NCI-H748 (cell line): ENCODE measurements around the gene FSCN2.
"Not testable (repeated sequence)": the region's sequence is repeated elsewhere in the genome, so short reads cannot be mapped to it uniquely, and the experiment has no call there.

Experiments
- DNase-seq: peaks from one replicate; lab custom pipeline; 2025; ENCODE audit not compliant: unreplicated experiment; lab: John Stamatoyannopoulos, UW

FSCN2 gene

GRCh38 chr17:81575836-81576235, 47.7 kb downstream of the FSCN2 start:
- DNase-seq, result no peak

GRCh38 chr17:81576621-81577277, 48.6 kb downstream of the FSCN2 start:
- no peak for DNase-seq

- no peak for DNase-seq
Measured at GRCh38 chr17:81577278-81578000, 49.3 kb downstream of the FSCN2 start.

- DNase-seq, result no peak
Measured at GRCh38 chr17:81578038-81578441, 49.9 kb downstream of the FSCN2 start.

GRCh38 chr17:81578561-81579225, 50.5 kb downstream of the FSCN2 start:
- DNase-seq, result no peak

- no peak for DNase-seq
Measured at GRCh38 chr17:81579298-81579697, 51.1 kb downstream of the FSCN2 start.

- no peak for DNase-seq
Measured at GRCh38 chr17:81579821-81580321, 51.7 kb downstream of the FSCN2 start.

GRCh38 chr17:81580481-81580880, 52.3 kb downstream of the FSCN2 start:
- DNase-seq, result no peak

GRCh38 chr17:81581758-81582157, 53.6 kb downstream of the FSCN2 start:
- no peak for DNase-seq

GRCh38 chr17:81582341-81582740, 54.2 kb downstream of the FSCN2 start:
- DNase-seq, result no peak

- no peak for DNase-seq
Measured at GRCh38 chr17:81582749-81583148, 54.6 kb downstream of the FSCN2 start.

GRCh38 chr17:81583589-81584342, 55.6 kb downstream of the FSCN2 start:
- no peak for DNase-seq

GRCh38 chr17:81584771-81585170, 56.6 kb downstream of the FSCN2 start:
- DNase-seq, result not testable (repeated sequence)

GRCh38 chr17:81586096-81586495, 57.9 kb downstream of the FSCN2 start:
- DNase-seq, result no peak
